Subcutaneous adipose tissue (tissue), 4 donors: ENCODE measurements around the gene RMND5B. TPM values are rescaled to one million over a fixed set of nuclear protein-coding genes. Genes with fewer than 3 reads are reported as not detected.

Experiments used
- CTCF ChIP-seq: fragments of 450-650 bp; IDR thresholded peaks from one replicate; pipeline ENCODE4 v1.5.1; 2016; ENCODE audit warnings: low read depth, mild to moderate bottlenecking, control low read depth, antibody characterized with exemption, moderate library complexity
- total RNA-seq, 4 donors: library from RNA; depleted of rRNA; stranded (reverse); fragments of >200 nt; gene quantifications; one replicate each; pipeline ENCODE4 v1.1.0, GENCODE V29; 2016

The RMND5B gene
- total RNA-seq, 4 donors from 2014 or later = 19.2 to 41.3 (median 24.3) TPM

GRCh38 chr5:178108446-178108845, 22.4 kb upstream of the RMND5B start:
- no peak for TF ChIP-seq CTCF

GRCh38 chr5:178108966-178109365, 21.8 kb upstream of the RMND5B start:
- no peak for TF ChIP-seq CTCF

GRCh38 chr5:178110511-178110910, 20.3 kb upstream of the RMND5B start:
- TF ChIP-seq CTCF = no peak

GRCh38 chr5:178111925-178112324, 18.9 kb upstream of the RMND5B start:
- no peak for TF ChIP-seq CTCF

- TF ChIP-seq CTCF = no peak
Observed at GRCh38 chr5:178112545-178112944, 18.3 kb upstream of the RMND5B start.

GRCh38 chr5:178113141-178113787, 17.6 kb upstream of the RMND5B start, which contains the start of gene N4BP3:
Gene N4BP3 (plus strand): TSS chr5:178113532. CDS start chr5:178119584, 6,052 bp downstream.
- TF ChIP-seq CTCF = no peak

- no peak for TF ChIP-seq CTCF
Observed at GRCh38 chr5:178113841-178114324, 16.9 kb upstream of the RMND5B start.
